Right lobe of liver (tissue), 6 donors: ENCODE results near the gene MACO1. TPM values are rescaled to one million over a fixed set of nuclear protein-coding genes. Genes with fewer than 3 reads are reported as not detected.

Source experiments
- ATAC-seq, 4 donors: fragments of 200-7000 bp; cut with Tn5 transposase; one replicate each; pipeline ENCODE4 v1.9.1; 2020; ENCODE audit warnings: mild to moderate bottlenecking in 4 of 4, moderate library complexity in 4 of 4
- DNase-seq, 3 donors: peaks; one replicate each; pipeline ENCODE4 v3.0.0-alpha.2; 2020
- H3K27ac ChIP-seq, 3 donors: fragments of 200-600 bp; one replicate each; pipeline ENCODE4 v1.8.0; 2022
- H3K27me3 ChIP-seq, 2 donors: fragments of 200-600 bp; one replicate each; pipeline ENCODE4 v1.8.0; 2022
- H3K36me3 ChIP-seq, 4 donors: fragments of 200-600 bp; sonication (generic) in 1 of 4; one replicate each; pipeline versions ENCODE4 v1.5.1 to v1.8.0; 2017 to 2022; ENCODE audit warnings: control low read depth in 1 of 4
- H3K4me1 ChIP-seq, 4 donors: fragments of 200-600 bp; sonication (generic) in 1 of 4; one replicate each; pipeline versions ENCODE4 v1.5.1 to v1.8.0; 2017 to 2022; ENCODE audit warnings: control low read depth in 1 of 4
- H3K4me3 ChIP-seq, 3 donors: fragments of 200-600 bp; one replicate each; pipeline ENCODE4 v1.8.0; 2022
- H3K9me3 ChIP-seq, 4 donors: fragments of 200-600 bp; sonication (generic) in 1 of 4; one replicate each; pipeline versions ENCODE4 v1.5.1 to v1.8.0; 2017 to 2022; ENCODE audit warnings: control low read depth in 1 of 4
- POLR2A ChIP-seq: fragments of 450-650 bp; IDR thresholded peaks from one replicate; pipeline ENCODE4 v1.6.1; 2017; ENCODE audit warnings: antibody characterized with exemption, mild to moderate bottlenecking
- WGBS: methylation state at CpG from one replicate; pipeline ENCODE4 v1.1.6; 2018; ENCODE audit warnings: low coverage, low lambda C conversion rate; ENCODE audit not compliant: insufficient coverage; ENCODE audit errors: missing lambda C conversion rate; 5-methylcytosine and 5-hydroxymethylcytosine counted together
- intact Hi-C, 2 donors: fragments of 100-400 bp; cut with DNase I; formaldehyde crosslinking; loops; one replicate each; pipeline versions ENCODE4 v1.11.2 to v1.14.1; 2022
- total RNA-seq, 6 experiments: library from RNA; depleted of rRNA in 2 of 6; stranded (reverse); fragments of >200 nt in 2 of 6; fragmentation: NEBNext Ultra II Directional in 3 of 6; extraction: Animal tissue kit (Norgen Biotek cat#: 25700) in 3 of 6; gene quantifications; one replicate each; pipeline versions ENCODE4 v1.1.0 to v1.2.4, GENCODE V29; 2016 to 2023
- TF ChIP-seq, protein P1 (sequence below), 4 donors: fragments of 200-600 bp in 3 of 4; fragments of 450-650 bp in 1 of 4; IDR thresholded peaks; one replicate each; pipeline versions ENCODE4 v1.5.1 to v1.8.0; 2016 to 2022; ENCODE audit warnings: antibody characterized with exemption in 4 of 4, mild to moderate bottlenecking in 2 of 4
- donor health status: DM: no; HTN: yes; CAD: no.
- donor health status: DM: no; HTN: no; CAD: no.
- donor health status: DM: no; HTN: no; CAD: no.
- donor health status: DM: no; HTN: yes; CAD: no.
- donor health status: DM: no; HTN: yes; CAD: no.

MACO1 gene
- total RNA-seq, 6 experiments from 2014 or later = 23.2 to 32.9 (median 27.2) TPM

DNA sequence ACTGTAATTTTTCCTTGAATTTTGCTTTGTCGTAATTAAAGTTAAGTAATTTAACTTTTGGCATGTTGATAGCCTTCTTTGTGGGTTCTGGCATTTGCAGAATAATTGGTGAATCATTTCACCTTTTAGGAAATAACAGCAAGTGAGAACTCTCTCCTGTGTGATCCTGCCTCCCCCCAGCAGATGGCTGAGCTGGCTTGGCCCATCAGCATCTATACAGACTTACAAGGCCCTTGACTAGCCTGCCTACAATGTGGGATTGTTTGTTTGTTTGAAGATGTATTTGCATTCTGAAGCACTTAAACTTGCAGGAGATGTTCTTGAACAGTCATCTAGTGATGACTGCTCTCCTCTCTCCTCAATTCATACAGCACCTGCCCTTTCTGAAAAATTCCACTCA lies 55.9 kb downstream of the MACO1 start:
- Histone ChIP-seq H3K4me1 (peaks cover 0 to 27% (median 11%) of the 10 kb centered on the region in 4 donors), H3K27me3 (no peaks in the 10 kb centered on the region), H3K4me3 (no peak overlapping the region), H3K27ac (no peak overlapping the region), H3K36me3 (peaks cover 0 to 37% (median 21%) of the 10 kb centered on the region in 4 donors), H3K9me3 (no peaks in the 10 kb centered on the region)
- DNase-seq (no peak), ATAC-seq (no peak)
- WGBS = 100% methylated on average over 1 of the region's 1 CpG
- TF ChIP-seq, protein P1, sequence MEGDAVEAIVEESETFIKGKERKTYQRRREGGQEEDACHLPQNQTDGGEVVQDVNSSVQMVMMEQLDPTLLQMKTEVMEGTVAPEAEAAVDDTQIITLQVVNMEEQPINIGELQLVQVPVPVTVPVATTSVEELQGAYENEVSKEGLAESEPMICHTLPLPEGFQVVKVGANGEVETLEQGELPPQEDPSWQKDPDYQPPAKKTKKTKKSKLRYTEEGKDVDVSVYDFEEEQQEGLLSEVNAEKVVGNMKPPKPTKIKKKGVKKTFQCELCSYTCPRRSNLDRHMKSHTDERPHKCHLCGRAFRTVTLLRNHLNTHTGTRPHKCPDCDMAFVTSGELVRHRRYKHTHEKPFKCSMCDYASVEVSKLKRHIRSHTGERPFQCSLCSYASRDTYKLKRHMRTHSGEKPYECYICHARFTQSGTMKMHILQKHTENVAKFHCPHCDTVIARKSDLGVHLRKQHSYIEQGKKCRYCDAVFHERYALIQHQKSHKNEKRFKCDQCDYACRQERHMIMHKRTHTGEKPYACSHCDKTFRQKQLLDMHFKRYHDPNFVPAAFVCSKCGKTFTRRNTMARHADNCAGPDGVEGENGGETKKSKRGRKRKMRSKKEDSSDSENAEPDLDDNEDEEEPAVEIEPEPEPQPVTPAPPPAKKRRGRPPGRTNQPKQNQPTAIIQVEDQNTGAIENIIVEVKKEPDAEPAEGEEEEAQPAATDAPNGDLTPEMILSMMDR (IDR thresholded peaks at IDR 0.05) = no peak
- TF ChIP-seq POLR2A = no peak
- intact Hi-C loops = no loop called here

DNA sequence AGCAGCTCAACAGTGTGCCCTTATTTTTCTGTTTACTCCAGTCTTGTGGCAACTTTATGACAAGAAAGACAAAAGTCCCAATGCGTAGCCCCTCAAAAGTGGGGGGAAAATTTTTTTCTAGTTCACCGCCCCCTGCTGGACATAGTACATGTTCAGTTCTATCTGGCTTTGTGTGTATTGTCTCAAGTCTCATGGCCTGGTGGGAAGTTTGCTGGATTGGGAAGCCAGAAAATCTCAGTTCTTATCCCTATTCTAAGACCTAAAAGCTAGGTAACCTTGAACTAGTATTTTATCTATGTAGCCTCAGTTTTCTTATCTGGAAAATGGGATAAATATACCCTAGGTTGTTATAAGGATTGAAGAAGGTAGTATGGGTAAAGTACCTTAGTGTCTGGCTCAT lies 56.9 kb downstream of the MACO1 start:
- ATAC-seq (no peak), DNase-seq (no peak)
- Histone ChIP-seq H3K9me3 (no peaks in the 10 kb centered on the region), H3K27me3 (no peaks in the 10 kb centered on the region), H3K4me3 (no peak overlapping the region), H3K36me3 (peaks cover 0 to 46% (median 23%) of the 10 kb centered on the region in 4 donors), H3K4me1 (peaks cover 0 to 26% (median 11%) of the 10 kb centered on the region in 4 donors), H3K27ac (no peak overlapping the region)
- TF ChIP-seq, protein P1 (IDR thresholded peaks at IDR 0.05) = peak; percentile 30 to 46 (median 35)
- no peak for TF ChIP-seq POLR2A
- 89% methylated on average over 2 of the region's 2 CpGs for WGBS
- intact Hi-C loops = no loop called here

DNA sequence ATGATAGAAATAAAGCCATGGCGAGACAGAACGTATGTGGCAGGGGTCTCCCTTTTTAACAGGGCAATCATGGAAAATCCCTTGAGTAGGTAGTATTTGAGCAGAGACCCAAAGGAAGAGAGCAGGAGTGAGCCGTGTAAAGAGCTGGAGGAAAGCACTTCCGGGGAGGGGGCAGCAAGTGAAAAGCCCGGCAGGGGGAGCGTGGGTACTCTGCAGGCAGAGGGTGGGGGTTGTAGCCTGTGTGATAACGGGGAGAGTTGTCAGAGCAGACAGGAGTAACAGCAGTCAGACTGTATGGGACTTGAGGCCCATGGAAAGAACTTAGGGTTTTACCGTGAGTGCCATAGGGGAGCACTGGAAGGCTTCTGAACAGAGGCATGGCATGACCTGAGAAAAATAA lies 61.6 kb downstream of the MACO1 start:
- Histone ChIP-seq H3K9me3 (no peaks in the 10 kb centered on the region), H3K4me1 (peaks cover 0 to 10% (median 0%) of the 10 kb centered on the region in 4 donors), H3K27me3 (no peaks in the 10 kb centered on the region), H3K27ac (no peak overlapping the region), H3K36me3 (peaks cover 0 to 71% (median 32%) of the 10 kb centered on the region in 4 donors), H3K4me3 (no peak overlapping the region)
- intact Hi-C loops = no loop called here
- WGBS = 81% methylated on average over 8 of the region's 8 CpGs
- TF ChIP-seq, protein P1 (IDR thresholded peaks at IDR 0.05) = no peak
- no peak for TF ChIP-seq POLR2A
- peak in 1 of 4 donors; percentile 23 for ATAC-seq
- no peak for DNase-seq

DNA sequence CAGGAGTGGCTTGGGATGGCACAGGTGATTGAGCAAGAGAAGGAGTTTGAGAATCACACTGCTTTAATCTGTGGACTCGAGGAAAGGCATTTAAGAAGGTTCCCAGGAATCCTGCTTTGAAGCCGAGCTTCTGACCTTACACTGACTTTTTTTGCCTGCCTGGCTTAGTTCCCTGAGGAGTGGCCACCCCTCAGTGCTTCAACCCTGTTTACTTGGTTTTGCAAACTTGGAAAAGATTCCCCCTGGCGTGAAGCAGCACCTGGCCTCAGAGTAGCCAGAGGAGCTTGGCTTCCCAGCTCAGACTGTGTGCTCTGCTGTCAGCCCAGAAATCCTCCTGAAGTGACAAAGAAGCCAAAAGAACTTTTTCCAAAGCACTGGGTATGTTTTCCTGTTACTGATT lies 64.3 kb downstream of the MACO1 start:
- Histone ChIP-seq H3K36me3 (peaks cover 0 to 80% (median 36%) of the 10 kb centered on the region in 4 donors), H3K27me3 (no peaks in the 10 kb centered on the region), H3K27ac (no peak overlapping the region), H3K4me3 (no peak overlapping the region), H3K4me1 (peaks cover 0 to 12% (median 0%) of the 10 kb centered on the region in 4 donors), H3K9me3 (no peaks in the 10 kb centered on the region)
- DNase-seq = no peak
- no peak for TF ChIP-seq POLR2A
- TF ChIP-seq, protein P1 (IDR thresholded peaks at IDR 0.05) = no peak
- peak in 3 of 4 donors; percentile 38 to 91 (median 64) for ATAC-seq
- intact Hi-C loops = no loop called here
- 51% methylated on average over 3 of the region's 3 CpGs for WGBS
